BE2C (cell line): Measurements from ENCODE around the gene RNF213.
"Not testable (repeated sequence)": the region's sequence is repeated elsewhere in the genome, so short reads cannot be mapped to it uniquely, and the experiment has no call there.

Experiments
- DNase-seq: peaks from one replicate; pipeline ENCODE4 v3.0.0-alpha.2; 2020
- H3K27me3 ChIP-seq: fragments of 250-450 bp; sonication (Bioruptor Pico); 2 replicates; pipeline ENCODE4 v1.5.1; 2020; ENCODE audit warnings: mild to moderate bottlenecking
- H3K36me3 ChIP-seq: fragments of 250-450 bp; sonication (Bioruptor Pico); 2 replicates; pipeline ENCODE4 v1.5.1; 2020; ENCODE audit warnings: mild to moderate bottlenecking
- H3K4me1 ChIP-seq: fragments of 250-450 bp; sonication (Bioruptor Pico); 2 replicates; pipeline ENCODE4 v1.5.1; 2020
- H3K4me3 ChIP-seq: 2 replicates; pipeline ENCODE4 v1.5.1; 2011; ENCODE audit warnings: low read depth, low read length
- H3K9me3 ChIP-seq: fragments of 250-450 bp; sonication (Bioruptor Pico); 2 replicates; pipeline ENCODE4 v1.5.1; 2020
- TF ChIP-seq, protein P1 (sequence below): IDR thresholded peaks from 2 replicates; pipeline ENCODE4 v1.5.1; 2012; ENCODE audit warnings: mild to moderate bottlenecking, low read depth, low read length

The RNF213 gene

GRCh38 chr17:80402959-80403358 is 142.3 kb downstream of the RNF213 start:
- no peaks in the 10 kb centered on the region for H3K4me1 ChIP-seq
- H3K36me3 ChIP-seq = no peaks in the 10 kb centered on the region
- TF ChIP-seq, protein P1, sequence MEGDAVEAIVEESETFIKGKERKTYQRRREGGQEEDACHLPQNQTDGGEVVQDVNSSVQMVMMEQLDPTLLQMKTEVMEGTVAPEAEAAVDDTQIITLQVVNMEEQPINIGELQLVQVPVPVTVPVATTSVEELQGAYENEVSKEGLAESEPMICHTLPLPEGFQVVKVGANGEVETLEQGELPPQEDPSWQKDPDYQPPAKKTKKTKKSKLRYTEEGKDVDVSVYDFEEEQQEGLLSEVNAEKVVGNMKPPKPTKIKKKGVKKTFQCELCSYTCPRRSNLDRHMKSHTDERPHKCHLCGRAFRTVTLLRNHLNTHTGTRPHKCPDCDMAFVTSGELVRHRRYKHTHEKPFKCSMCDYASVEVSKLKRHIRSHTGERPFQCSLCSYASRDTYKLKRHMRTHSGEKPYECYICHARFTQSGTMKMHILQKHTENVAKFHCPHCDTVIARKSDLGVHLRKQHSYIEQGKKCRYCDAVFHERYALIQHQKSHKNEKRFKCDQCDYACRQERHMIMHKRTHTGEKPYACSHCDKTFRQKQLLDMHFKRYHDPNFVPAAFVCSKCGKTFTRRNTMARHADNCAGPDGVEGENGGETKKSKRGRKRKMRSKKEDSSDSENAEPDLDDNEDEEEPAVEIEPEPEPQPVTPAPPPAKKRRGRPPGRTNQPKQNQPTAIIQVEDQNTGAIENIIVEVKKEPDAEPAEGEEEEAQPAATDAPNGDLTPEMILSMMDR = no peak
- DNase-seq = no peak
- H3K9me3 ChIP-seq = no peaks in the 10 kb centered on the region
- H3K4me3 ChIP-seq = no peak overlapping the region
- 0 out of 2 replicates have a peak, but pooled peaks cover 3% of the 10 kb centered on the region for H3K27me3 ChIP-seq

DNA sequence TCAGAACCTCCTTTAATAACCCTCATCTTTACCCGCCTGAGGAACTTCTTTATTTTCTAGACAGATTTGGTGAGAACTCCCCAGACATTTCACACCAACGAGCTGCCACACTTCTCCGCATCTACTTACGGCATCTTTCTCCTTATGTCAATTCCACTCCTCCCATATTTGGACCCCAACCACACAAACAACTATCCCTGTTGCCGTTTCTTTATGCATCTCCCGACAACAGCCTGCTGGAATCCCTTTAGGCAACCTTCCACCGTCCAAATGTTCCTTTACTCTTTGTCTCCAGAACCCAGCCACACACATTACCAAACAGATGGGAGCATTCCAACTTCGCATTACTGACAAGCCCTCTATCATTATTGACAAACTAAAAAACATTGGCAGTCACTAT is 145.5 kb downstream of the RNF213 start:
- TF ChIP-seq, protein P1 = no peak
- DNase-seq = no peak
- no peaks in the 10 kb centered on the region for H3K9me3 ChIP-seq
- H3K4me3 ChIP-seq = no peak overlapping the region
- H3K27me3 ChIP-seq = peaks cover 4% of the 10 kb centered on the region; the same call in 1 of the 2 replicates
- H3K4me1 ChIP-seq = no peaks in the 10 kb centered on the region
- no peaks in the 10 kb centered on the region for H3K36me3 ChIP-seq

GRCh38 chr17:80407917-80408316 is 147.3 kb downstream of the RNF213 start:
- H3K4me3 ChIP-seq, H3K4me1 ChIP-seq, DNase-seq: not testable (repeated sequence)

DNA sequence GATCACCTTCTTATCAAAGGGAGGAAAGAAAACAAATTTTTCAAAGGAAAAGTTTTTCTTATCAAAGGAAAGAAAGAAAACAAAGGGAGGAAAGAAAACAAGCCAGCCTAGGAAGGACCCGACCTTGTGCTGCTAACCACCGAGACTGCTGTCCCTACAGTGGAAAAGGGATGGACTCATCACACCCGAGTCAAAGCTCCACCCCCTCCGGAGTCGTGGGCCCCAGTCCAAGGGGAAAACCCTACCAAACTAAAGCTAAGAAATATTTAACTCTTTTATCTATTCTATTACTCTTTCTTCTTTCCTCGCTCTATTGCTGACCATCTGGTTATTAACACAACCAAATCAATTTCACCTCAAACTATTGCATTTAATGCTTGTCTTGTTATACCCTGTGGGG is 148.2 kb downstream of the RNF213 start:
- no peaks in the 10 kb centered on the region for H3K36me3 ChIP-seq

More at GRCh38 chr17:80407917-80408316, 147.3 kb downstream of the RNF213 start:
- not testable (repeated sequence) for H3K9me3 ChIP-seq, H3K36me3 ChIP-seq, H3K27me3 ChIP-seq

DNA sequence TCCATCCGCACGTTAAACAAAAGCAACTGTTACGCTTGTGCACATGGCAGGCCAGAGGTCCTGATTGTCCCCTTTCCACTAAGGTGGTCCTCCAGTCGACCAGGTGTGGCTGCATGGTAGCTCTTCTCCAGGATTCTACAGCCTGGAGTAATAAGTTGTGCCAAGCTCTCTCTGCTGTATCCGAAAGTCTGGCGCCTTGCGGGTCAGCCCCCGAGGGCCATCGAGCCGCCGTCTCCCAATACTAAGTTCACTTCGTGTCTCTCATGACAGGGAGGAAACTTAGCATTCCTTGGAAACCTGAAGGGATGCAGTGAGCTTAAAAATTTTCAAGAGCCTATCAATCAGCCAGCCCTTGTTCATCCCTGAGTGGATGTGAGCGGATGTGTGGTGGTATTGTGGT is 149.0 kb downstream of the RNF213 start:
- no peaks in the 10 kb centered on the region for H3K36me3 ChIP-seq
- peaks cover 23% of the 10 kb centered on the region for H3K27me3 ChIP-seq
- no peaks in the 10 kb centered on the region for H3K4me1 ChIP-seq
- H3K4me3 ChIP-seq = no peak overlapping the region
- TF ChIP-seq, protein P1 = no peak
- no peak for DNase-seq
- no peaks in the 10 kb centered on the region for H3K9me3 ChIP-seq

More for the DNA sequence above, 148.2 kb downstream of the RNF213 start:
- no peaks in the 10 kb centered on the region for H3K9me3 ChIP-seq
- DNase-seq = no peak
- no peaks in the 10 kb centered on the region for H3K4me1 ChIP-seq
- H3K4me3 ChIP-seq = no peak overlapping the region
- H3K27me3 ChIP-seq = peaks cover 17% of the 10 kb centered on the region
- TF ChIP-seq, protein P1 = no peak

GRCh38 chr17:80410441-80411087 is 149.9 kb downstream of the RNF213 start:
- not testable (repeated sequence) for H3K4me3 ChIP-seq, DNase-seq, H3K36me3 ChIP-seq, H3K4me1 ChIP-seq, H3K9me3 ChIP-seq
- peaks cover 23% of the 10 kb centered on the region for H3K27me3 ChIP-seq

DNA sequence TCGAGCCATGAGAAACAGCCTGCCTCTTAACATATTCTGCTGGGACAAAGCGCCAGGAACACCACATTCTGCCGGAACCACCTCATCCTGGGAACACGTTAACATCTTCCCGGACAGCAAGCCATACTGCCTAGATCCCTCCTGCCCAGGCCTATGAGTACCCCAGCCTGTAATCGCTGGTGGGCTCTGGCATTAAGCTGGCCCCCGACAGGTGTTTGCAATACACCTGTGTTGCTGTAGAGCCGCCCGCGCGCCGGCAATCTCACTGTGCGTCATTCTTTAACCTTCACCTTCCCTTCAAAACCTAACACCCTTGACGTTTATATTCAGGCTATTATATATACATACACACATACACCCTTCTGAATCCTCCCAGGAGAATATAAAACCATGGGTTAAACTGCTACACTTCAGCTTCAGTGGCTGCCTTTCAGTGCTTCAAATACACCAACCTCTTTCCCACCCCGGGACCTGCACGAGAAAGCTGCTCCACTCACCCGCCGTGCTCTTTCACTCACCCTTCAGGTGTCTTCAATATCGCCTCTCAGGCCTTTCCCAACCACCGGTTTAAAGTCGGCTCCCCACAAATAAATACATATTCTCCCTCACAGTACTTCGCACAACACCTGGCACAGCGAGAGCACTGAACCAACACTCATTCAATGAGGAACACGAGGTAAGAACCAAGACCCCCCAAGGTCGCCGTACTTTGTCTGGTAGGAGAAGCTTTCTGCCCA is 153.3 kb downstream of the RNF213 start:
- no peak for DNase-seq
- TF ChIP-seq, protein P1 = no peak
- no peaks in the 10 kb centered on the region for H3K4me1 ChIP-seq
- no peaks in the 10 kb centered on the region; the same call in 1 of the 2 replicates for H3K36me3 ChIP-seq
- H3K9me3 ChIP-seq = no peaks in the 10 kb centered on the region
- peaks cover 19% of the 10 kb centered on the region for H3K27me3 ChIP-seq
- peak overlapping the region; percentile 81 for H3K4me3 ChIP-seq
